ENCODE results near the gene A2ML1.
"Not testable (repeated sequence)": the region's sequence is repeated elsewhere in the genome, so short reads cannot be mapped to it uniquely, and the experiment has no call there.

GRCh38 chr12:8801213-8801612 lies 21.2 kb upstream of the A2ML1 start:
- TF ChIP-seq CTCF, POLR2A (IDR thresholded peaks at IDR 0.05): not testable (repeated sequence)
